Stimulated activated CD4-positive, alpha-beta T cell treated with anti-CD3 and anti-CD28 coated beads, Interleukin-1b, Interleukin-23, amount 100 ng/mL, for 4 hours (primary cell): ENCODE data around the gene NFE2L1.

Source experiments
- DNase-seq, 2 donors: peaks; one replicate each; pipeline ENCODE4 v3.0.0-alpha.2; 2020; ENCODE audit warnings: low read depth in 2 of 2

Gene NFE2L1

GRCh38 chr17:48047113-48047740, 932 bp upstream of the NFE2L1 start:
- no peak for DNase-seq

- DNase-seq: no peak
Measured at GRCh38 chr17:48048384-48049126, 396 bp downstream of the NFE2L1 start.

- no peak for DNase-seq
Measured at GRCh38 chr17:48051283-48051682, 3.1 kb downstream of the NFE2L1 start.

- no peak for DNase-seq
Measured at GRCh38 chr17:48051706-48052486, 3.7 kb downstream of the NFE2L1 start.

- DNase-seq: no peak
Measured at GRCh38 chr17:48052956-48053757, 5.0 kb downstream of the NFE2L1 start.

GRCh38 chr17:48053758-48054237, 5.6 kb downstream of the NFE2L1 start:
- no peak for DNase-seq

- DNase-seq: no peak
Measured at GRCh38 chr17:48054238-48055185, 6.4 kb downstream of the NFE2L1 start.

GRCh38 chr17:48055531-48056245, 7.5 kb downstream of the NFE2L1 start:
- no peak for DNase-seq

- no peak for DNase-seq
Measured at GRCh38 chr17:48056246-48056745, 8.1 kb downstream of the NFE2L1 start.

GRCh38 chr17:48056879-48057278, 8.7 kb downstream of the NFE2L1 start:
- DNase-seq: no peak

- DNase-seq: no peak
Measured at GRCh38 chr17:48057626-48058025, 9.5 kb downstream of the NFE2L1 start.

- DNase-seq: no peak
Measured at GRCh38 chr17:48058393-48059124, 10.4 kb downstream of the NFE2L1 start.

- no peak for DNase-seq
Measured at GRCh38 chr17:48059125-48059668, 11.0 kb downstream of the NFE2L1 start.

- DNase-seq: no peak
Measured at GRCh38 chr17:48060249-48060648, 12.1 kb downstream of the NFE2L1 start.

- DNase-seq: no peak
Measured at GRCh38 chr17:48062273-48062672, 14.1 kb downstream of the NFE2L1 start.

- no peak for DNase-seq
Measured at GRCh38 chr17:48064638-48065037, 16.5 kb downstream of the NFE2L1 start.

- DNase-seq: no peak
Measured at GRCh38 chr17:48066192-48066591, 18.0 kb downstream of the NFE2L1 start.

- DNase-seq: no peak
Measured at GRCh38 chr17:48066656-48067055, 18.5 kb downstream of the NFE2L1 start.

GRCh38 chr17:48067245-48067644, 19.1 kb downstream of the NFE2L1 start:
- no peak for DNase-seq
